Gastroesophageal sphincter (tissue), 4 donors: Measurements from ENCODE around the gene PTK6. TPM values are rescaled to one million over a fixed set of nuclear protein-coding genes. Genes with fewer than 3 reads are reported as not detected.
"Not testable (repeated sequence)": the region's sequence is repeated elsewhere in the genome, so short reads cannot be mapped to it uniquely, and the experiment has no call there.

Experiments used
- ATAC-seq: fragments of 150-250 bp; one replicate; pipeline ENCODE4 v1.9.1; 2016; ENCODE audit warnings: mild to moderate bottlenecking, moderate library complexity
- H3K27ac ChIP-seq, 4 donors: fragments of 200-600 bp; sonication (generic) in 3 of 4; 1 replicate in 3 of 4; 2 replicates in 1 of 4; pipeline ENCODE4 v1.5.1; 2016 to 2019
- H3K27me3 ChIP-seq: fragments of 200-600 bp; sonication (generic); one replicate; pipeline ENCODE4 v1.5.1; 2019
- H3K36me3 ChIP-seq, 2 donors: fragments of 200-600 bp; sonication (generic); one replicate each; pipeline ENCODE4 v1.5.1; 2019; ENCODE audit warnings: control low read depth in 1 of 2
- H3K4me1 ChIP-seq, 3 donors: fragments of 200-600 bp; sonication (generic); 1 replicate in 2 of 3; 2 replicates in 1 of 3; pipeline ENCODE4 v1.5.1; 2016 to 2019; ENCODE audit warnings: control low read depth in 2 of 3
- H3K4me3 ChIP-seq, 2 donors: fragments of 200-600 bp; sonication (generic); one replicate each; pipeline ENCODE4 v1.5.1; 2019; ENCODE audit warnings: mild to moderate bottlenecking in 1 of 2, moderate library complexity in 1 of 2
- H3K9me3 ChIP-seq, 3 donors: fragments of 200-600 bp; sonication (generic); one replicate each; pipeline ENCODE4 v1.5.1; 2017 to 2019; ENCODE audit warnings: control low read depth in 2 of 3
- CTCF ChIP-seq, 4 experiments: fragments of 200-600 bp in 2 of 4; fragments of 450-650 bp in 2 of 4; sonication (generic) in 1 of 4; IDR thresholded peaks; one replicate each; pipeline ENCODE4 v1.5.1; 2017 to 2019; ENCODE audit warnings: antibody characterized with exemption in 4 of 4, mild to moderate bottlenecking in 2 of 4, moderate library complexity in 2 of 4
- EP300 ChIP-seq: sonication (generic); formaldehyde crosslinking; IDR thresholded peaks from one replicate; pipeline ENCODE4 v1.6.1; 2017; ENCODE audit warnings: antibody characterized with exemption, mild to moderate bottlenecking
- POLR2A ChIP-seq, 2 donors: fragments of 450-650 bp; IDR thresholded peaks; one replicate each; pipeline ENCODE4 v1.6.1; 2017; ENCODE audit warnings: antibody characterized with exemption in 2 of 2, mild to moderate bottlenecking in 2 of 2, moderate library complexity in 1 of 2
- POLR2AphosphoS5 ChIP-seq: sonication (generic); formaldehyde crosslinking; IDR thresholded peaks from one replicate; pipeline ENCODE4 v1.6.1; 2017; ENCODE audit warnings: antibody characterized with exemption
- WGBS, 2 donors: methylation state at CpG; one replicate each; pipeline ENCODE4 v1.1.5; 2018; ENCODE audit warnings: low coverage in 1 of 2; 5-methylcytosine and 5-hydroxymethylcytosine counted together
- total RNA-seq, 4 donors: library from RNA; depleted of rRNA; stranded (reverse); fragments of >200 nt; gene quantifications; one replicate each; pipeline ENCODE4 v1.1.0, GENCODE V29; 2016

The PTK6 gene
- total RNA-seq, 4 donors from 2014 or later: 0.13 to 2.1 (median 0.42) TPM; not detected in 1

GRCh38 chr20:63518351-63518861, 18.8 kb downstream of the PTK6 start:
- ATAC-seq: no peak
- Histone ChIP-seq H3K9me3 (peaks cover 0 to 4% (median 0%) of the 10 kb centered on the region in 3 donors), H3K27ac (no peak overlapping the region), H3K27me3 (no peaks in the 10 kb centered on the region), H3K36me3 (peaks cover 0 to 18% of the 10 kb centered on the region in 2 donors), H3K4me1 (peaks cover 0 to 40% (median 20%) of the 10 kb centered on the region in 3 donors), H3K4me3 (no peak overlapping the region)
- no CpG with 5 or more reads among the region's 20 CpGs for WGBS, 2 donors
- no peak for TF ChIP-seq EP300
- TF ChIP-seq POLR2AphosphoS5: no peak
- TF ChIP-seq POLR2A (IDR thresholded peaks at IDR 0.05): no peak
- no peak for TF ChIP-seq CTCF (IDR thresholded peaks at IDR 0.05)

DNA sequence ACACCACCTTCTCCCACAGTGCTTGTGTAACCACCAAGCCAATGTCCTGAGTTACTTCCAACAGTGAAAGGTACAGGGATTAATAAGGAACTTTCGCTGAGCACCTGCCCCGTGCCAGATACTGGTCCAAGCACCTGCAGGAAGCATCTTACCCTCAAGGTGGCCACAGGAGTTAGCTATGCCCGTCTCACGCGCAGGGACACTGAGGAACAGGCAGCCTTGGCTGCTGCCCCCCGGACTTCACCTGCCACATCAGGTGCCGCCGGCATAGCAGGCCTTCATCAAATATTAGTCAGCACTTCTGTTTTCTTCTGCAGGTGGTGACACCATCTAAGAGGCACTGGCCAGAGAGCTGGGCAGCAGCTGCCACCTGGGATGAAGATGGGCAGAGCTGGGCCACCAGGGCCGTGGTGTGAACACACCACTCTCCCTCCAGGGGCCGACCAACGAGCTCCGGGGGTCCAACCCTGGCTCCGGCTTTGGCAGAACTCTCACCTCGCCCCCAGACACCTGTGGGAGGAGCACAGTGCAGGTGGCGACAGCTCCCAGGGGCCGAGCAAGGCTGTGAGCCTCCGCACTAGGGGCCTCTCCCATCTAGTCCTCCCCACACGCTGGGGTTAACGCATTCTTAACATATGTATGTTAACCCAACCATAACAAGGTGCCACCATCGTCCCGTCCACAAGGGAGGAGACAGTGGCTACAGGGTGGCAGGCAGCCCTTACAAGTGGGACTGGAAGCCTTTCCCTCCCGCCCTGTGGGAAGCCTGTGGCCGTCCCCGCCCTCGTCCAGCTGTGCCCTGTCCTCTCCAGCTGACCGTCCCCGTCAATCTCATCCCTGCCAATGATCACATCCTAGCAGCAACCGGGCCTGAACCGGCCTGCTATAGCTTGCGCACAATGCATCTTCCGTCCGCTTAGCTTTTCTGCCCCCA, 19.5 kb downstream of the PTK6 start:
- Histone ChIP-seq H3K36me3 (peaks cover 0 to 10% of the 10 kb centered on the region in 2 donors), H3K9me3 (no peaks in the 10 kb centered on the region), H3K4me3 (no peak overlapping the region), H3K27me3 (peaks cover 1% of the 10 kb centered on the region), H3K4me1 (peaks cover 0 to 33% (median 19%) of the 10 kb centered on the region in 3 donors), H3K27ac (no peak overlapping the region)
- TF ChIP-seq EP300: no peak
- no peak for TF ChIP-seq POLR2A (IDR thresholded peaks at IDR 0.05)
- TF ChIP-seq POLR2AphosphoS5: no peak
- no peak for TF ChIP-seq CTCF (IDR thresholded peaks at IDR 0.05)
- 93% methylated on average over 5 of the region's 32 CpGs; no CpG with 5 or more reads in 1 of the 2 donors for WGBS, 2 donors
- ATAC-seq: no peak

GRCh38 chr20:63514520-63514919, 22.7 kb downstream of the PTK6 start:
- ATAC-seq, H3K4me3 ChIP-seq, H3K4me1 ChIP-seq: not testable (repeated sequence)

GRCh38 chr20:63513207-63513606, 24.0 kb downstream of the PTK6 start:
- Histone ChIP-seq H3K36me3 (no peaks in the 10 kb centered on the region), H3K27ac (no peak overlapping the region), H3K9me3 (no peaks in the 10 kb centered on the region), H3K4me1 (no peaks in the 10 kb centered on the region), H3K27me3 (peaks cover 43% of the 10 kb centered on the region), H3K4me3 (no peak overlapping the region)
- WGBS, 2 donors: 33 to 88% methylated on average over 1 to 3 of the region's 3 CpGs
- TF ChIP-seq CTCF (IDR thresholded peaks at IDR 0.05) (no peak), POLR2AphosphoS5 (no peak), EP300 (no peak), POLR2A (IDR thresholded peaks at IDR 0.05) (no peak)
- no peak for ATAC-seq

More at GRCh38 chr20:63514520-63514919, 22.7 kb downstream of the PTK6 start:
- H3K9me3 ChIP-seq, H3K27ac ChIP-seq, H3K36me3 ChIP-seq: not testable (repeated sequence)
- H3K27me3 ChIP-seq: peaks cover 30% of the 10 kb centered on the region
- 0 to 49% methylated on average over 2 to 8 of the region's 10 CpGs for WGBS, 2 donors

DNA sequence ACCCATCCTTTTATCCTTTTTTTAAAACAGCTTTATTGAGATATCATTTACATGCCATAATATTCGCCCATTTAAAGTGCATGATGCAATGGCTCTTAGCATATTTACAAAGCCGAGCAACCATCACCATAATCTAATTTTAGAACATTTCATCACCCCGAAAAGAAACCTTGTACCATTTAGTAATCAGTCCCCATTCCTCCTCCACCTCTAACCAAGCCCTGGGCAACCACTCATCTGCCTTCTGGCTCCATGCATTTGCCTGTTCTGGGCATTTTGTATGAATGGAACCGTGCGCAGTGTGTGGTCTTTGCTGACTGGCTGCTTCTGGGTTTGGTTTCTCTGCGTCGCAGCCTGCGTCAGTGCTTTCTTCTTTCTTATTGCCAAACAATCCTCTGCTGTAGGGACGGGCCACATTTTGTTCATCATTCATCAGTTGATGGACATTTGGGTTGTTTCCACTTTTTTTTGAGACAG, 28.1 kb downstream of the PTK6 start:
- H3K36me3 ChIP-seq: no peaks in the 10 kb centered on the region
- H3K4me3 ChIP-seq: no peak overlapping the region
- H3K9me3 ChIP-seq: peaks cover 0 to 23% (median 0%) of the 10 kb centered on the region in 3 donors
- no peaks in the 10 kb centered on the region for H3K4me1 ChIP-seq
- no peak for ATAC-seq
- no peak overlapping the region for H3K27ac ChIP-seq
- 78 to 82% methylated on average over 8 to 9 of the region's 9 CpGs for WGBS, 2 donors
- H3K27me3 ChIP-seq: peaks cover 84% of the 10 kb centered on the region
- no peak for TF ChIP-seq EP300
- TF ChIP-seq POLR2A (IDR thresholded peaks at IDR 0.05): no peak
- no peak for TF ChIP-seq CTCF (IDR thresholded peaks at IDR 0.05)
- TF ChIP-seq POLR2AphosphoS5: no peak
